DMS153 treated with DMSO at 0.1 percent for 48 hours (cell line): ENCODE data around the gene OR8D2.

Experiments
- DNase-seq: peaks from one replicate; lab custom pipeline; 2025; ENCODE audit not compliant: unreplicated experiment; lab: John Stamatoyannopoulos, UW

Gene OR8D2, protein sequence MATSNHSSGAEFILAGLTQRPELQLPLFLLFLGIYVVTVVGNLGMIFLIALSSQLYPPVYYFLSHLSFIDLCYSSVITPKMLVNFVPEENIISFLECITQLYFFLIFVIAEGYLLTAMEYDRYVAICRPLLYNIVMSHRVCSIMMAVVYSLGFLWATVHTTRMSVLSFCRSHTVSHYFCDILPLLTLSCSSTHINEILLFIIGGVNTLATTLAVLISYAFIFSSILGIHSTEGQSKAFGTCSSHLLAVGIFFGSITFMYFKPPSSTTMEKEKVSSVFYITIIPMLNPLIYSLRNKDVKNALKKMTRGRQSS

DNA sequence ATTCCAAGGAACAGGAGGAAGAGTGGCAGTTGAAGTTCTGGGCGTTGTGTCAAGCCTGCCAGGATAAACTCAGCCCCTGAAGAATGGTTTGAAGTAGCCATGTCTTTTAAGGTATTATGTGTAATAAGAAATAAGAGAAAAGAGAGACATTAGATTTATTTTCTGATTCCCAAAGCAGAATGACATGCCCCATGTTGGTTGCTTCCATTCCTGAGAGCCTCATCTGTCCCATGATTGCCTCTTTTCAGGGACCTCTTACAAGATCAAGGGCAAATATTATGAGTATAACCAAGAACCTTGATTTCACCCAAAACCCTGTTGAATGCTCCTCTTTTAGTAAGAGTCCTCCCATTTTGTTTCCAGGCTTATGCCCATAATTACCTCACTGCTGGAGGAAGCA, at the start of gene OR8D2:
OR8D2 (minus strand) TSS at position 101 of the 400 bp plus-strand sequence; CDS start at position 101, 0 bp downstream.
- DNase-seq = no peak

DNA sequence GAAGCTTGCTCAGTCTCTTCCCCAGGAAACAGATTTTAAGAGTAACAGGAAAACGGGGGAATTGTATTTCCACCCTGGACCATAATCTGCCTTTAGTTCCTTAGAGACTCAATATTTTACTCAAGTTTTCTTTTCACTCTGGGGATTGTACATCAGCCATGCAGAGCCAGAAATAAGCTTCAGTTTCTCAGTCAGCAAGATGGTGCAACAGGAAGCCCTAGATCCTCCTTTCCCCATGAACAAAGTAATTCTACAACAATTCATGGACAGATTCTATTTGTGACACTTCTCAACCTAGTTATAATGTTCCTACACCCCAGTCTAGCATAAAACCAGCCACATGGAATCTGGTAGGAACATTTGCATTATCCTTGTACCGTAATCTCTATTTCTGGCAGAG, 39.6 kb upstream of the OR8D2 start:
- no peak for DNase-seq

DNA sequence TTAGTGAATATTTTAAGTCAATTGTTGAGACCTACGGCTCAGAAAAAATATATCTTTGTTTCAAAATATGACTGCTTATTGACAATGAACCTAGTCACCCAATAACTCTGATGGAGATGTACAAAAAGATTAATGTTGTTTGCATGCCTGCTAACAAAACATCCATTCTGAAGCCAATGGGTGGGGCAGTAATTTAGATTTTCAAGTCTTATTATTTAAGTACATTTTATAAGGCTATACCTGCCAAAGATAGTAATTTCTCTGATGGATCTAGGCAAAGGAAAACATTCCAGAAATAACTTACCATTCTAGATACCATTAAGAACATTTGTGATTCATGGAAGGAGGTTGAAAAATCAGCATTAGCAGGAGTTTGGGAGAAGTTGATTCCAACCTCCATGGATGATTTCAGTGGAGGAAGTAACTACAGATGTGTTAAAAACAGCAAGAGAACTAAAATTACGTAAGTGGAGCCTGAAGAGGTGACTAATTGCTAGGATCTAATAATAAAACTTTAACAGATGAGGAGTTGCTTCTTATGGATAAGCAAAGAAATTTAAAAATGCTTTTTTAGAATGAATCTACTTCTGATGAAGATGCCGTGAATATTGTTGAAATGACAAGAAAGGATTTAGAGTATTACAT, 26.4 kb upstream of the OR8D2 start:
- DNase-seq = no peak

DNA sequence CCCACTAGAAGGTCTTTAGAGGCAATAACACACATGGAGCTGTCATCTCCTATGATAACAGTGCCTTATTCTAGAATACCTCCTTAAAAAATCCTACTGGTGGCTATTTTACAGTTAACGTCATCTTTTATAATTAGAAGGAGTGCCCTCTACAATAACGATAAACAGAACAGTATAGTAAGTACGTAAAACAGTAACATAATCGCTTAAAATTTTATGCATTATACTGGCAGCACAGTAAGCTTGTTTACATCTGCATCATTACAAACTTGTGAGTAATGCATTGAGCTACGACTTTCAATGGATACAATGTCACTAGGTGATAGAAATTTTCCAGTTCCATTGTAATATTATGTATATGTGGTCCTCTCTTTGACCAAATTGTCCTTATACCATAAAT, 24.3 kb upstream of the OR8D2 start:
- DNase-seq = no peak

DNA sequence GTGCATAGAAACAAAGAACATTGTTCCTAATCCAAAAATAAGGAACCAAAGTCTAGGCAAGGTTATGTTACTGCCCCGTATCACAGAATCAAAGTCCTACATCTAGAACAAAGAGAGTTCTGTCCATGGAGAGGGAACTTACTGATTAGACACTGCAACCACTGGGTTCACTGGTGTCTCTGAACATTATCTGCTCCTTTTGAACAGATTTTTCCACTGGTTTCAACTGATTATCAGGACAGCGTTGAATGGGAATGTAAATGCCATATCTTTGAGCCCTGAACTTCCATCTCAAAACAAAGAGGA, 20.1 kb upstream of the OR8D2 start:
- no peak for DNase-seq

DNA sequence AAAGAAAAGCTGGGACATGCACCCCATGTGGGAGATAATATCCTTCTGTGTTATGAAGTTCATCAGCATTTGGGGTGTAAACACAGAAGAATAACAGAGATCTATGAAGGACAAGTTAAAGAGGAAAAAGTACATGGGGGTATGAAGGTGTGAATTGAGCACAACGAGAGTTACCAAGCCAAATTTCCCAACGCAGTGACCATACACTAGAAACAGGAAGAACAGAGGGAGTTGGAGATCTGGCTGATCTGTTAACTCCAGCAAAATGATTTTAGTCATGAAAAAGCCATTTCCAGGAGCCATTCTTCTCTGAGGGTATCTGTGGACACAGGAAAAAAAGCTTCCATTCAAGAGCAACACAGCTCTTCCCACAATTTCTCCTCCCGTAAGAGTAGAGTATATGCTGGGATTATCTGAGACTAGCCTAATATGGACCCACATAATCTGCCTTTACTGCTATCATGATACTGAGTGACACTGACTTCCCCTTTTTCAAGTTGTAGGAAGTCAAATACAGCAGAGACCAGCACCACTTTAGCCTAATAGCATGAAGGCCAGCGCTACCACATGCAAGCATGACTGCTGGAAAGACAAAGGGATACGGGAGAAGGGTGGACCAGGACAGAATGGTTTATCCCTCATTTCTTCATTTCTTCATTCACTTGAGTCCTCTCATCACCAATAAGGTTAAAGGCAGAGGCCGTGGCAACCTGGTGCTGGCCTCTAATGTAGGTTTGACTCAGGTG, 19.6 kb upstream of the OR8D2 start:
- no peak for DNase-seq

DNA sequence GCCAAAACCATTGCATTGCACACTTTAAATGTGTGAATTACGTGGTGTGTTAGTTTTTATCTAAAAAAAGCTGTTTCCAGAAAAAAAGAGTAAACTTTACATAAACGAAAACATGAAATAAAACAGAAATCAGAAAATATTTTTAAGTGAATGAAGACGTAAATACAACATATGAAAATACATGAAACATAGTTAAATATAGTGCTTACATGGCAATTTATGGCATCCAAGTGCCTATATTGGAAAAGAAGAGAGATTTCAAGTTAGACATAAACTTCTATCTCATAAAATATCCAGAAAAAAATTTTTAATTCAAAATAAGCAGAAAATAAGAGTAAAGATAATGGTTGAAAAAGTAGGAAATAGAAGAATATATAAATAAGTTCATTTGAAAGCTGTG, 11.9 kb upstream of the OR8D2 start:
- DNase-seq = no peak

DNA sequence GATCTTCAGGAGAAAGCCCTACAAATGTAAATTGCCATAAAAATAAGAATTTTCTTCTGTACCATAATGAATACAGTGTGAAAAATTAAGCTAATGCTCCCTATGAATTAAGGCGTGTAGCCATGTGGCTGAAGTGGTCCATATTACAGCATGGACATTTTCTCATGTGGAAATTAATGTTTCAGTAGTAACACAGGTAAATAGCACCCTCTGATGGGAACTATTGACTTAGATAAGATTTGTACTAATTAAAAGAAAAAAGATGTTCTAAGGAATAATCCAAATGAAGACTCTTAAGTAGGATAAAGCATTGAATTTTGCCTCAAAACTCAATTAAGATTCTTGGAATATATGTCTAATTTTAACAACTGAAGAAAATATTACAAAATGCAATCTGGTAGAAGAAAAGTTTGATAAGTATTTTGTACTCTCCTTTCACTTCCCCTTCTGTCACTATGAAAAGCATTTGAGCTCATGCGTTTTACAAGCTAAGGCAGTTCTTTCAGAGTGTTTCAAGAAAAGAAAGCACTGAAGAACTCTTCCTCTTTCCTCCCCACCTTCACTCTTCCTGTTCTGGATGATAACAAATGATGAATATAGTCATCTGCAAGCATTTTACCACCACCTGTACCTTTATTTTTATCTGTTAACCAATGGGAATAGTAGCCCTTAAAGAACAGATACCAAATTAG, 9.9 kb upstream of the OR8D2 start:
- no peak for DNase-seq

DNA sequence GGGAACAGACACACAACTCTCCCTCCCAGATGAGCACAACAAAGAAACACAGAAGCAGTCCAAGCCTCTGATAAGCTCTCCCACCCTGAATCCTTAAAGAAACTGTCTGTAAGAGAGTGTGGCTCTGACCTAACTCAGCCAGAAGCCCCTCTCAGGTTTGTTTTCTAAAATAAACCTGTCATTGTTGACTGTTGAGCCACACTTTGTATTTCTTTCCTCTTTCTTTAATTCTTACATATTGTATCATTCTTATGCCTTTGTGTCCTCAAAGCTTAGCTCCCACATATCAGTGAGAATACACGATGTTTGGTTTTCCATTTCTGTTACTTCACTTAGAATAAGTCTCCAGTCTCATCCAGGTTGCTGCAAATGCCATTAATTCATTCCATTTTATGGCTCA, 7.8 kb upstream of the OR8D2 start:
- DNase-seq = no peak

DNA sequence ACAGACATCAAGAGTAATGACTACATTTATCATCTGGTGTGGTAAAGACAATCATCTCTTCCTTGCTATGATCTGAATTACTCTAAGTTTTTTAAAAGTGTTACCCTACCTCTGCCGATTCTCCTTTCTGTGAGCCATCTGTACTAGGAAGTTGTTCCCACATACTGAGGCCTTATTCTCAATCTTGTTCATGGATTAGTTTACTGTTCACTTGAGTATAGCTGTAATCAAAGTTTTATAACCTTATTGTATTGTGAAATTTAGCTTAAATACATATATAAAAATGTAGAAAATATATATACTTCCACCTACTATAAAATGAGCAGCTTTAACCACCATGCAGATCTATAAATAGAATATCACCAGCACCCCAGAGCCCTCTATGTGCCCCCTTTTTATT, 2.4 kb upstream of the OR8D2 start:
- no peak for DNase-seq

DNA sequence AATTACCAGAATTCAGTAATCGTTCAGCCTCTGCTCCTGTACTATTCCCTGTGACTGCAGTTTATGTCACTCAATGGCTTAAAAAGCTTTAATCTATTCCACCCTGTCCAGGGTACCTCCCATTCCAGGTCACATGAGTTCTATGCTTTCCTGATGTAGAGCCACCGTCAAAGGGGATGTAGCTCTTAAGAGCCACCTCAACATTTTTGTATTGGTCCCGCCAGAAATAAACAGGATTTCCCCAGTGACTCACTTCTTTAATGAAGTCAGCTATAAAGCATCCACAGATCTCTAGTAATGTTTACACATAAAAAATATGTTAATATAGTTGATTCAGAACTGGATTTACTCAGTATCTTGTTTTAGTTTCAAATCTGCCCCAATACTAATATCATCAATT, 4.9 kb downstream of the OR8D2 start:
- no peak for DNase-seq

DNA sequence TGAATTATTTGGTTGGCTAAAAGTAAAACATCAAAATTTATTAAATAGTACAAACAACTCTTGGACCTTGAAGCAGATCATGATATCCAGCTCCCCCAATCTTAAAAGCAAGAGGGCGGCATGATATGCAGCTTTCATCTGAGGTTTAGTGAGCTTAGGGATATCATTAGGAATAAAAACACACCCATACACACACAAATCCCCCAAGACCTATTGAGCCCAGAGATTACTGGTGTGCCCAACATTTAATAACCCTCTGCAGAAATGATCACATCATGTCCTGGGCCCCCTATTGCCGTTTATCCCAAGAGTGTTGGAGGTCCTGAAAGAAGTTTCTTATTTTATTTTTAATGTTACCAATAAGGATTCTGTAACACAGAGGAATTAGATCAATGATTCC, 6.1 kb downstream of the OR8D2 start, which contains the start of gene OR8D1:
OR8D1 (minus strand) TSS at position 101 of the 400 bp plus-strand sequence. CDS start 3,183 bp downstream, outside the sequence.
- DNase-seq = no peak

DNA sequence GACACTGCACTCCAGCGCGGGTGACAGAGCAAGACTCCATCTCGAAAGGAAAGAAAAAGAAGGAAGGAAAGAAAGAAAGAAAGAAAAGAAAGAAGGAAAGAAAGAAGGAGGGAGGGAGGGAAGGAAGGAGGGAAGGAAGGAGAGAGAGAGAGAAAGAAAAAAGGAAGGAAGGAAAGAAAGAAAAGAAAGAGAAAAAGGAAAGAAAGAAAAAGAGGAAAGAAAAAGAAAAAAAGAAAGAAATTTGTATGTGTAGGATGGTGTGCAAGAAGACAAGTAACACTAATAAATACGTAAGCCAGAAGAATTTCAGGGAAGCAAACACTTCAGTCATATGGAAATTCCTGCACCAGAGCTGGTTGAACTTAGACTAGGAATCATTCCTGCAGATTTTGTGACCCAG, 6.9 kb downstream of the OR8D2 start:
- DNase-seq = no peak

DNA sequence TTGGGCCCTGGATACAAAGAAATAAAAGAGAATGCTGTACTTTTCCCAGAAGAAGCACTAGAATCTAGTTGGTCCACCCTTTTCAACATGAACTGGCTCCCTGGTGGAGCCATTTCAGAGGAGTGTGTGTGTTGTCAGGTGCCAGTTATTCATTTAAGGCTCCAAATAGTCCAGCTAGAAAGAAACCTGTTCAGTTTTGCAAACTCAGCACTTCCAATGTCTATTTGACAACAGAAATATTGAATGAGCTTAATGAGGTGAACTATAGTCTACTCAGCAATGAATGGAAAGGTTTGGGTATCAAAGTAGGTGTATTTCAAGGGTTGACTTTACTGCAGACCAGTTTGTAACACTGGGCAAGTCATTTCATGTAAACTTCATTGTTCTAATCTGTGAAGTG, 8.3 kb downstream of the OR8D2 start:
- no peak for DNase-seq

DNA sequence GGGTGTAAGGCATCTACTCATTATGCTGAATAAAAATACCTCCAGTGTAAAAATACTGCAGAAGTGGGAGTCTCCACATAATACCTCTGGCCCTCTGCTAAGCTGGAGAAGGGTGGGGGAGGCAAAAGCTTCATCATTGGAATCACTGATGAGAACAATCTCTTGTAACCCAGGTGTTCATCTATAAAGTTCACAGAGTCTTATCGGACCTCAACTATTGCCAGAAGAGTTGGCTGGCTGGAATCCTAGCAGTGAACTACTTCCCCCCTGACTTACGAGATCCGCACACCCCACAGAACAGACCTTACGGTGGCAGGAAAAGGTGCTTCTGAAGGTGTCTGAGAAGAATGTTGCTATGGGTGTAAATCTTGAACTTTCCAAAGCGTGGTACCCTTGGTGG, 8.7 kb downstream of the OR8D2 start:
- DNase-seq = no peak

DNA sequence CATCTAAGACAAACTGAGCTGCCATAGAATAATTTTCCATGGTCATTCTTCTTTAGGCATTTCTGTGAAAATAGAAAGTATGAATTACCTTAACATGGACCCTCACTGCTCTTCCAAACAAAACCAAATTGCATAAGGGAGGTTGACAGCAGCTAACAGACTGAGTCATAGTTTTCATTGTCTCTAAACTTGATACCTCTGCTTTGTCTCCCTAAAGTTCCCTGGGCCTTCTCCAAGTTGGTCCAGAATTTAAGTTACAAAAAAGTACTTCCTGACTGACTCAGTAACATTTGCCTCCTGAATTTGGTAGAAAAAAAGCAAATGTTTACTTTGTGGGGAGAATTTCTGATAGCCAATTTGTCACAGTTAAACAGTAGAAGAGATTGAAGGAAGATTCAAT, 9.3 kb downstream of the OR8D2 start:
- DNase-seq = no peak

DNA sequence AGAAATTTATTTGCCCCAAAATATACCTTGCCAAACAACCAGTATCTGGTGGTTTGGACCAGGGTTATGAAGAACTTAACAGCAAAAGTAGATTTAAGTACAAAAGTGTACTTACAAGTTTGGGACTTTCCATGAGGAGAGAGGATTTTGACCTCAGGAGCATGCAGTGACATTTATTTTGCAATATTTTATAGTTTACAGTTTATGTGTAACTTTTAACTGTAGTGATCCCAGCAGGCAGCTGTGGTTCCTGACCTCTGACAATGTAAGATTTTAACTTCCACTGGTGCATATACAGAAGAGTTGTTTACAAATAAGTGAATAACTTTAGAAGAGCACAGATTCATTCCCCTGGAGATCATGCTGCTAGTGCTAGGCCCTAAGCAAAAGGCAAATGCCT, 12.9 kb downstream of the OR8D2 start:
- no peak for DNase-seq

DNA sequence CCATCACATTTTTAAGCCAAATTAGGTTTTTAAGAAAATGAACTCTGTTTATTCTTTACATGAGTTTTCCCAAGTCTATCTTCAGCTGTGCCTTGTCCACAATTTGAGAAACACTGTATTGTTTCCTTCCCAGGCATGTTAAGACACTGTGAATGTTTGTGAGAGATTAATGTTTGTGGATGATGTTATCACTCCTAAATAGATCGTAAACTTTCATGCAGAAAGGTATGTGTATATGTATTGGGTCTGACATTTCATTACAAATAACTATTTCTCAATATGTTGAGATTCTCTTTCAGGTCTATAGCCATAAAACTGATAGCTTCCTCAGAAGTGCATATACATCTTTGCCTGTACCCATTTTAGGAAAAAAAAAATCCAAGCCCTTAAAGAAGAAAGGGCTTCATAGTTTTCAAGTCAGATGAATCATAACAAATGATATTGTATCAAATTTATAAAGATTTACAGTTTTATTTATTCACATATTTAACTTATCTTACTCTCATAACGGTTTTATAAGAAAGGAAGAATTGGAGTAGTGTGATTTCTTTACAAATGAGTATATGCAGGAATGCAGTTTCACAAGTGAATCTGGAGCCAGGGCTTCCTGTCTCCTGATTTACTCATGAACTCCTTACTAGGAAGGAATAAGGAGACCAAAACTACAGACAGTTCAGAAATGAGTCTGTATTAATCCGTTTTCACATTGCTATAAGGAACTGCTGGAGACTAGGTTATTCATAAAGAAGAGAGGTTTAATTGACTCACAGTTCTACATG, 17.5 kb downstream of the OR8D2 start:
- DNase-seq = no peak

DNA sequence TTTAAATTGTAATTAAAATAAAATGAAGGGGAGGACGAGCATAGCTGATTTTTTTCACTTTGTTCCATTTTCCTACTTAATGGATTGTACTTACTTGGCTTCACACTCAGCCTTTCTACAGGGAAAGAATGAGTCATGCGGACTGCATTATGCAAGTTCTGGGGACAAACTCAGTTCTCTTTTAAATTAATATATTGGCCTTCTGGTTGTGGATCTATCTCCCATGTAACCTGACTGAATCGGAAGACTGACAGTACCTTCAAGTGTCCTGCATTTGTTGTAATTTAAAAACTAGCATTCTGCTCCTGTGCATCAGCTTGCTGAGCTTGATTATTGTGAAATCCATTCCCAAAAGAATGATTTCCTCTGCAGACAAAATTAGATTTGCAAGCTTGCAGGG, 18.4 kb downstream of the OR8D2 start:
- no peak for DNase-seq

DNA sequence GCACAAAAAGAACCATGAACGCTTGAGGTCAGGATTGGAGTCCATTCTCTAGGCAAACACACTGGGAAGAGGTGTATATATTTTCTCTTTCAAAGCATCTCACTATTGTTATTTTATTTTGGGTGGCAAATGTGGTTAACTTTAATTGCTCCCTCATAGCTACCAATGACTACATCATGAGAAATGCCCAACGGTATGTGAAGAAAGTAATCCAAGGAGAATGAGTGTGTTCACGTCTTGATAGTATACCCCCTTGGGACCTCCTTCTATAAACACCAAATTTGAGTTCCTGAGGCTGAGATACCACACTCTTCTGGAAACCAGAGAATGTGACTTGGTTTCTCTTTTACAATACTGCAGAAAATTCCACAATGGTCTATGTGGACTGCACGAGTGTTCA, 22.1 kb downstream of the OR8D2 start:
- DNase-seq = no peak

DNA sequence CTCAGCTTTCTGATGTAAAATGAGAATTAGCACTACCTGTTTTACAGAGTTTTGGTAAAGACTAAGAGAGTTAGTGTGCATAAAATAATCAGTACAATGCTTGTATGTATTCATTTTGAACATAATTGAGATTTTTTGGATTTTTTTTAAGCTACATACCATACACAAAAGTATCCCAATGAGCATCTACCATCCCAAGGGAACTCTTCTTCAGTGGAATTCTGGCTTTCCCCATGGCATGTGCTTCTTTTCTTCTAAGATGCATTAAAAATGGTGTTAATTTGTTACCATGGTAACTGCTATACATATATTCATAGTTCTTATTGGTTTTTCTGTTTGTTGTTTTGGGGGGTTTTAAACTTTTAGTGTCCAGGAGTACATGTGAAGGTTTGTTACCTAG, 24.0 kb downstream of the OR8D2 start:
- DNase-seq = no peak
